Retinal pigment epithelial cell (primary cell): ENCODE data around the gene GALNT8.

Source experiments
- DNase-seq: peaks from one replicate; pipeline ENCODE4 v3.0.0-alpha.2; 2010; ENCODE audit warnings: low read depth
- H3K4me3 ChIP-seq: 2 replicates; pipeline ENCODE4 v1.5.1; 2011; ENCODE audit warnings: mild to moderate bottlenecking, low read length, control low read depth, moderate library complexity
- CTCF ChIP-seq: conservative IDR thresholded peaks from 2 replicates; pipeline ENCODE4 v1.5.1; 2011; ENCODE audit warnings: low read depth, low read length, control low read depth, inconsistent platforms

GALNT8 gene

DNA sequence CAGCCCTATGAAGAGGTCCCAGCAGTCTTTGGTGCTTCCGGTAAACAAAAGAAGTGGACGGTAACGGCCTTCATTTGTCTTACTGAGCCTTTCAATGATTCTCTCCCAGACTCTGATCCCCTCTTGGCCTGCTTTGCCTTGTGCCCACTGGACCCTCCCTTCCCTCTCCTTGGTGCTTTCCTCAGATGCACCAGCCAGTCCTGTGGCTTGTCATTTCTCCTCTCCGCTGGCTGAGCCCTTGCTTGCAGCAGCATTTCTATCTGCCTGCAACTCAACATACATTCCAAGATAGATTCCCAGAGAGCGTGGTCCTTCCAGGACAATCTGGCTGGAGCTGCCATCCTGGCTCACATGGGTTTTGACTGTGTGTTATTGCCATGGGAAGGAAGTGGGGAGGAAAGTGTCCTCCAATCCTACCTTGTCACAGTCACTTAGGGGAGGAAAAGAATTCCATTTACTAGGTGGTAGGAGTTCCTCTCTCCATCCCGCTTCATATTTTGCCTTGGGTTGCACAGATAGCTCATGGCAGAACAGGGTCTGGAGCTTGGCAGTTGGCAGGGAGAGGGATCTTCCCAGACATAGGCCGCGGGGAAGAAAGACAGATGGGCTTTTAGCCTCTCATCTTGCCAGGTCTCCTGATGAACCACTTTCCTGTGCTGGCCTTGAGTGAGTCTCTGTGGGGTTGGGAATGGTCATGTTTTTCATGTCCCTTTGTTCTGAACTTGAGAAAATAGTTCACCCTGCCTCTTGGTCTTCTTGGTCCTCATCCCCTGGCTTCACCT lies 96.7 kb downstream of the GALNT8 start:
- TF ChIP-seq CTCF: no peak
- DNase-seq: no peak
- no peak overlapping the region for H3K4me3 ChIP-seq

GRCh38 chr12:4817880-4818279 lies 97.7 kb downstream of the GALNT8 start:
- H3K4me3 ChIP-seq: no peak overlapping the region
- DNase-seq: no peak
- no peak for TF ChIP-seq CTCF

DNA sequence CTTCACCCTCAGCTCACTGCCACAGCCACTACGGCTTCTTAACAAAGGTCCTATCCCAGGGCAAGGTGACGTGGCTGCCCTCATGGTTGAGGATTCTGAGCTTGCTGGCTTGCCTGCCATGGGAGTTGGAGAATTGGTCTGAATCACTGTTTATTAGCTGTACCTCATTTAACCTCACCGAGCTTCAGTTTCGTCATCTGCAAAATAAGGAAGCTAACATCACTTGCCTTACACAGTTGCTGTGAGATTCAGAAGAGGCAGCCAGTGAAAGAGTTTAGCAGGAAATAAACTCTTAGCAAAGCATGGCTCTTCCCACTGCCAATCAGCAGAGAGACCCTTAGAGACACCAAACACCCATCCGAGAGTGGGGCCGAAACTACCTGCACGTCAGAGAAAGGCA lies 99.5 kb downstream of the GALNT8 start:
- no peak for DNase-seq
- no peak overlapping the region for H3K4me3 ChIP-seq
- TF ChIP-seq CTCF: no peak

GRCh38 chr12:4820971-4821370 lies 100.8 kb downstream of the GALNT8 start:
- no peak for TF ChIP-seq CTCF
- DNase-seq: no peak
- no peak overlapping the region for H3K4me3 ChIP-seq
